ENCODE data around the gene OGFOD3.
"Not testable (repeated sequence)": the region's sequence is repeated elsewhere in the genome, so short reads cannot be mapped to it uniquely, and the experiment has no call there.

Gene OGFOD3

GRCh38 chr17:82386255-82386831 is 32.0 kb downstream of the OGFOD3 start:
- no peak for DNase-seq

DNA sequence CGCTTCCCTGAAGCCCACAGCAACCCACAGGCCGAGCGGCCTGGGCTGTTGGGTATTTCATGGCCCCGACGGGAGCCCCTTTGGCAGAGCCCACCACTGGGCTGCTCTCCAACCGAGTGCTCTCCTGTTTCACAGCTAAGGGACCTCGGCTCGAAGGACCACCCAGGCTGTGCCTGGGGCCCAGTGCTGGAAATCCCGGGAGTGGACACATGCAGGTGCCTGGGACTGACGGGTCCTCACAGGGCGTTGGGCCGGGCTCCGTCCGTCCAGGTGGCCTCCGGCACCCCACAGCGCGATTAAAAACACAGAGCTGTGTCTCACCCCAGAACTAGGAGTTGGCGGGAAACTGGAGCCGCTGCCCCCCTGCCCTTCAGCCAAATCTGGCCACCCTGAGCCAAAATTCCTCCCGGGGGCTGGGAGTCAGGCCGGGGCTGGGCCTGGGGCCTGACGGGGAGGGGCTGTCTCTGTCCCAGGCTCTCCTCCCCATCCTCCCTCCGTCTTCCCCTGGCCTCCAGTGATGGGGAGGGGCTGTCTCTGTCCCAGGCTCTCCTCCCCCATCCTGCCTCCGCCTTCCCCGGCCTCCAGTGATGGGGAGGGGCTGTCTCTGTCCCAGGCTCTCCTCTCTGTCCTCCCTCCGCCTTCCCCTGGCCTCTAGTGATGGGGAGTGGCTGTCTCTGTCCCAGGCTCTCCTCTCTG is 32.7 kb downstream of the OGFOD3 start:
- DNase-seq: no peak

GRCh38 chr17:82384730-82385481 is 33.5 kb downstream of the OGFOD3 start:
- DNase-seq: peak; percentile 75

DNA sequence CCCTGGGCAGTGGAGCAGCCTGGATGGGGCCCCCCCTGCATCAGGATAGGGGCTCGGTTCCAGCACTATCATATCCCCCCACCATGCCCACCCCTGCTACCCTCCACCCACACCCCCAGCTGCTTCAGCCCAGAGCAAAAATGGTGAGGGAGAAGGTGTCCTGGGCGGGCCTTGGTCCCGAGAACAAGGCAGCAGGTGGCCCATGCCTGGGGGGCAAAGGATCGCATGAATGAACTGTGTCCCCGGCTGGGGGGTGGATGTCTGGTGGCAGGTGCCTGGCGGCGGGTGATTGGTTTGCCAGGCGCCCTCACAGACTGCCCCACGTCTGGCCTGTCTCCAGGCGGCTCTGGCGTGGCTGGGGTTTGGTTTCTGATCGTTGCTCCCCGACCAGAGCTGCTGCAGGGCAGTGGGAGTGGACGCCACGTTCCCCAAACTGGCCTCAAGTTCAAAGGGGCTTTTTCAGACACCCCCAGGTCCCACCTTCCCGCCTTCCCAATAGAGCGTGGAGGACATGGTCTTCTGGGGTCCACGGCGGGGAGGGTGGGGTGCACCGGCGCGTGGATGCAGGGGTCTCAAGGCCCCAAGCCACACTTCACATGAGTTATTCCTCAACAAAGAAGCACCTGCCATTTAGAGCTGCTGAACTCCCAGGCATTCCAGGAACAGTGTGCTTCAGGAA is 34.2 kb downstream of the OGFOD3 start:
- peak; percentile 32 for DNase-seq

DNA sequence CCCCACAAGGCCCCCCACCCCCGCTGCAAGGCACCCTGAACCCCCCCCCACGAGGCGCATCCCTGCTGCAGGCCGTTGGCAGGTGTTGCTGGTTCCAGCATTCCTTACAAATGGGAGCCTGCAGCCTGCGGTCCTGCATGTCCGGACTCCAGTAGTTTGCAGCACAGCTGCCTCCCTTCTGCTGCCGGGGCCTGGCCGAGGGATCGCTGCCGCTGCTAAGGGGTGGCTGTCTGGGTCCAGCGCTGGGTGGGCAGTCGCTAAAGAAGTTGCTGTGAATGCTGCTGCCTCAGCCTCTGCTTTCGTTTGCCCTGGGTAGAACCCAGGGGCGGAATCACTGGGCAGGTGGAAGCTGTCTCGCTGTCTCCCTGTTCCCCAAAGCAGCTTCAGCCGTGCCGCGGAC is 35.0 kb downstream of the OGFOD3 start:
- DNase-seq: no peak

DNA sequence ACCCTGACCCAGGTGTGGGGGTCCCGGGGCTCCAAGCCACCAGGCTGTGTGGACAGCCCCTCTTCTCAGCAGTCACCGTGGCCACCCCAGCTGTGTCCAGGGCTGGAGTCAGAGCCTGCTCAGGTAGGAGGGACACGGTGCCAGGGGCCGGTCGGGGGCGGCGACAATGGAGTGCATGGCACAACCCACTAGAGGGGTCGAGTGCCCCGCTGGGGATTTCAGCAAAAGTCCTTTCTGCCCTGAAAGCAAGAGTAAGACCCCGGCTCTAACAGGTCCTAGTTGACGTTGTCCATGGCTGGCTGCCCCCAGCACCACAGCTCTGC is 35.5 kb downstream of the OGFOD3 start:
- DNase-seq: no peak

GRCh38 chr17:82382220-82382932 is 36.0 kb downstream of the OGFOD3 start:
- not testable (repeated sequence) for DNase-seq

DNA sequence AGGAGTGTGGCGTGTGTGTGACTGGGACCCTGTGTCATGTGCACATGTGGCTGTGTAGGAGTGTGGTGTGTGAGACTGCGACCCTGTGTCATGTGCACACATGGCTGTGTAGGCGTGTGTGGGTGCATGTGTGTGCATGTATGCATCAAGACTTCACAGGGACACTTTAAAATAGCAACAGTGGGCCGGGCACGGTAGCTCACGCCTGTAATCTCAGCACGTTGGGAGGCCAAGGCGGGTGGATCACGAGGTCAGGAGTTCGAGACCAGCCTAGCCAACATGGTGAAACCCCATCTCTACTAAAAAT is 36.7 kb downstream of the OGFOD3 start:
- DNase-seq: not testable (repeated sequence)

DNA sequence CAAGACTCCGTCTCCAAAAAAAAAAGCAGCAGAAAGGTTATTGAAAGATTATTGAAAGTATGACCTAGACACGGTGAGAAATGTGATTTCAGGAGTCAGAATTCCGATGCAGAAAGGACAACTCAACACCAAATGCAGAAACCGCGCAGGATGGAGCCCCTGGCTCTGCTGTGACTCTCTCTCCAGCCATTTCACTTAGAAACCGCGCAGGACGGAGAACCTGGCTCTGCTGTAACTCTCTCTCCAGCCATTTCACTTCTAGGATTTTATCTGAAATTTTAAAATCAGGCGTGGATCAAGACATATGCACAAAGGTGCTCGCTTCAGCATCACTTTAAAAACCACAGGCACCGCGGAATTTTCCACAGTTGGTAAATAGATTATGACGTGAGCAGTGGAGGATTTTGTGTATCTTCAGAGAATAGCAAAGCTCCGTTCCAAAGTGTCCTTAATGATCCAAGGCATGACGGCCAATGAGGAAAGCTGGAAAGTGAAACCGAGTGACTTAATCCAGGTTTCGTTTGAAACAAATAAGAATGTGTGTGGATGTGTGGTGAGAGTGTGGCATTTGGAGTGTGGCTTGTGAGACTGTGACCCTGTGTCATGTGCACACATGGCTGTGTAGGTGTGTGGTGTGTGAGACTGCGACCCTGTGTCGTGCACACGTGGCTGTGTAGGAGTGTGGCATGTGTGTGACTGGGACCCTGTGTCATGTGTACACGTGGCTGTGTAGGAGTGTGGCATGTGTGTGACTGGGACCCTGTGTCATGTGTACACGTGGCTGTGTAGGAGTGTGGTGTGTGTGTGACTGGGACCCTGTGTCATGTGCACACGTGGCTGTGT is 37.3 kb downstream of the OGFOD3 start:
- no peak for DNase-seq

DNA sequence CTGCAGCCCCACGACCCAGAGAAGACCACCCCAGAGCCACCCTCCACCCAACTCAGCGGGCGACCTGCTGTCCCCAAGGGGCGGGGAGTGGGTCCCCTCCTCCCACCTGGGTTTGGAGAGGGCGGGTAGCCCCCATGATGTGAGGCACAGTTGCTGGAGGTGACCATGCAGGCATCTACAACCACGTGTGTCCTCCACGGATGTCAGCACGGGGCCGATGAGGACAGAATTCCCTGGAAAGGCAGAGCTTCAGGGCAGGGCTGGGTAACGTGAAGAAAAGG is 39.7 kb downstream of the OGFOD3 start:
- DNase-seq: no peak

- DNase-seq: no peak
Observed at GRCh38 chr17:82377924-82378740, 40.3 kb downstream of the OGFOD3 start.

GRCh38 chr17:82377294-82377693 is 41.1 kb downstream of the OGFOD3 start:
- DNase-seq: not testable (repeated sequence)

DNA sequence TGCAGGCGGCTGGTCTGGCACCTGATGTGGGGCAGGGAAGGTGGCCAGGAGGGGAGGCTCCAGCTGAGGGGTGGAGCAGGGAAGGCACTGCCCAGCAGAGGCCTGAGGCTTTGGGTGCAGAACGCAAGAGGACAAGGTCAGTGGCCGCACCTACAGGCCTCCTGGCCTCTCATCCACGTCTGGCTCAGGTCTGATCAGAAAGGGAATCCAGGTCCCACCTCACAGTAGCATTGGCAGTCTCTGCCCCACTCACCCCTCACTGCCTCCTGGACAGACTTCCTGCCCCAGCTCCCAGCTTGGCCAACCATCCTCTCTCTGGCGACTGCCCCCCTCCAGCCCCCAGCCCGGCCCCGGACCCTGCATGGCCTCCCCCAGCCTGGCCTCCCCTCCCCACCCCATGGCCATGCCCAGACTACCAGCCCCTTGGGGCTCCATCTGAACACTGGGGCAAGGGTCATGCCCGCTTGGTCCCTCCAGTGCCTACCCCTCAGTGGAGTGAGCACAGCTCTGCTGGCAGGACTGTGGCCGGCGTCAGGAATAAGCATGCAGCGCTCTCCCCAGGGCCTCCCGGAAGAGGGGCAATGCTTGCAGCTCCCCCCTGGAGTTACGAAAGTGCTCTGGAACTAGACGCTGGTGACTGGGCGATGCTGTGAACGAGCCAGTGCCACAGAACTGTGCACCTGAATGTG is 42.2 kb downstream of the OGFOD3 start:
- no peak for DNase-seq

GRCh38 chr17:82375359-82376041 is 42.9 kb downstream of the OGFOD3 start:
- DNase-seq: no peak

GRCh38 chr17:82374626-82375331 is 43.6 kb downstream of the OGFOD3 start:
- no peak for DNase-seq

DNA sequence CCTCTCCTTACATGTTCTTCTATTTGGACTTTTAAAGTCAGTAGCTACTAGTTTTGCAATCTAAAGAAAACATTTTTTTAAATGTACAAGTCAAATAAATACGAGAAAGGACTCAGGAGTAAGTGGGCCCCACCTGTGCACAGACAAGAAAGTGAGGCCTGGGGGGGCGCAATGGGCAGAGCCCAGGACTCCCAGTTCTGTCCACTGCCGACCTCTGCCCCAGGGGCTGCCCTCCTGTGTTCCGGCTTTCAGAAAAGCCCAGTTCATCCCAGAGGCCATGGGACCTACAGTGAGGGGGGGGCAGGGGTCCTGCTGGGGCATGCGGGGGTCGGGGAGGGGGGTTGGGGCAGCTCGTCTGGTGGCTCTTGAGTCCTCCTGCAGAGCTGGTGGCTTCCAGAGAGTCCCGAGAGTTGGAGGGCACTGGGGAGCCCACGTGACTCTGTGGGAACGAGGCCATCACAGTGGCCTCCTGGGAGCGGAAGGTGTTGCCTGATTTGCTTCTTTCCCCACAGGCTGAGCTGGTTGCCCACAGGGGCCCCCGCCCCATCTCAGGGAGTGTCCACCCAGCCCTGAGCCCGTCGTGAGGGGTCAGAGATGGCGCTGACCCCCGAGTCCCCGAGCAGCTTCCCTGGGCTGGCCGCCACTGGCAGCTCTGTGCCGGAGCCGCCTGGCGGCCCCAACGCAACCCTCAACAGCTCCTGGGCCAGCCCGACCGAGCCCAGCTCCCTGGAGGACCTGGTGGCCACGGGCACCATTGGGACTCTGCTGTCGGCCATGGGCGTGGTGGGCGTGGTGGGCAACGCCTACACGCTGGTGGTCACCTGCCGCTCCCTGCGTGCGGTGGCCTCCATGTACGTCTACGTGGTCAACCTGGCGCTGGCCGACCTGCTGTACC is 44.4 kb downstream of the OGFOD3 start:
- no peak for DNase-seq

- DNase-seq: not testable (repeated sequence)
Observed at GRCh38 chr17:82373072-82373452, 45.3 kb downstream of the OGFOD3 start.

DNA sequence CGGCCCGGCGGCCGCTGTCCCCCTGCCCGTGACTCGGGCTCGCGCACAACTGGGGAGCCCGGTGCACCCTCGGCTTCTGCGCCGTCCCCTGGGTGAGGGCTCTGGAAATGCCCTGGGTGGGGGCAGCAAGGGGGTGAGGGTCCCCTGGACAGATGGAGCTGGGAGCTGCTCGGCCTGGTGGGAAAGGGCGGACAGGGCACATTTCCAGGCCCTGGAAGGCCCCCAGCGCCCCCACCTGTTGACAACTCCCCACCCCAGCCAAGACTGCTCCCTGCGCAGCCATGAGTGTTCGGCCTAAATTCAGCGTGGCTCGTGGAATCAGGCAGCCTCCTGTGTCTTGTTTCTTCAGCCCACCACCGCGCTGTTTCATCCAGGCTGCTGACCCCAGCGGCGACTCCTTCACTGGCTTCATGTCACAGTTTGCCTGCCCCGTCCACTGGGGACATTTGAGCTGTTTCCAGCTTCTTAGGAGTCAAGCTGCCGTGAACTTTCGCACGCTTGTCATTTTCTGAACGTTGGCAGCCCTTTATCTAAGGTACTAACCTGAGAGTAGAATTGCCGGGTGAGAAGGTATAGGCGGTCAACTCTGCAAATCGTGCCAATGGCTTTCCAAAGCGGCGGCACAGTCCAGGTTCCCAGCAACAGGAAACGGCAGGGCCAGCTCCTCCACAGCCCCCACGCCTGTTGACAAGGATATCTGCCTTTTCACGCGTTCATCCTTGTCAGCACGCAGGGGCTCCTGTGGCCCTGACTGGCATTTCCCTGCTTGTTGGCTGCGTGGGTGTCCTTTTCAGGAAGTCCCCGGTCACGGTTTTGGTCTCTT is 45.9 kb downstream of the OGFOD3 start:
- DNase-seq: no peak

Measured in NCI-H1105 (cell line).